Mesothelial cell of epicardium (in vitro differentiated cells): Measurements from ENCODE around the gene ZACN. TPM values are rescaled to one million over a fixed set of nuclear protein-coding genes. Genes with fewer than 3 reads are reported as not detected.

ENCODE experiments used
- DNase-seq, 2 experiments: peaks; one replicate each; pipeline ENCODE4 v3.0.0; 2021; ENCODE audit warnings: low spot score in 2 of 2; ENCODE audit not compliant: unreplicated experiment in 2 of 2
- H3K27ac Mint-ChIP-seq: 2 replicates; pipeline ENCODE4 v1.8.0; 2021; ENCODE audit warnings: mixed read lengths
- H3K27me3 Mint-ChIP-seq: 2 replicates; pipeline ENCODE4 v1.8.0; 2021; ENCODE audit warnings: low read depth, mixed read lengths
- H3K36me3 Mint-ChIP-seq: 2 replicates; pipeline ENCODE4 v1.8.0; 2021; ENCODE audit warnings: mixed read lengths
- H3K4me1 Mint-ChIP-seq: 2 replicates; pipeline ENCODE4 v1.8.0; 2021; ENCODE audit warnings: mixed read lengths
- H3K4me3 Mint-ChIP-seq: 2 replicates; pipeline ENCODE4 v1.8.0; 2021; ENCODE audit warnings: mild to moderate bottlenecking, moderate library complexity, mixed read lengths
- H3K9me3 Mint-ChIP-seq: 2 replicates; pipeline ENCODE4 v1.8.0; 2021; ENCODE audit warnings: mixed read lengths
- CTCF ChIP-seq: fragments of 200-600 bp; sonication (generic); IDR thresholded peaks from one replicate; pipeline ENCODE4 v1.5.0; 2021; ENCODE audit warnings: antibody characterized with exemption; ENCODE audit not compliant: unreplicated experiment
- total RNA-seq: library from RNA; stranded (reverse); gene quantifications from 3 replicates; pipeline ENCODE4 v1.2.1, GENCODE V29; 2021

ZACN gene
- total RNA-seq, 1 donor from 2014 or later = 0.18 TPM

DNA sequence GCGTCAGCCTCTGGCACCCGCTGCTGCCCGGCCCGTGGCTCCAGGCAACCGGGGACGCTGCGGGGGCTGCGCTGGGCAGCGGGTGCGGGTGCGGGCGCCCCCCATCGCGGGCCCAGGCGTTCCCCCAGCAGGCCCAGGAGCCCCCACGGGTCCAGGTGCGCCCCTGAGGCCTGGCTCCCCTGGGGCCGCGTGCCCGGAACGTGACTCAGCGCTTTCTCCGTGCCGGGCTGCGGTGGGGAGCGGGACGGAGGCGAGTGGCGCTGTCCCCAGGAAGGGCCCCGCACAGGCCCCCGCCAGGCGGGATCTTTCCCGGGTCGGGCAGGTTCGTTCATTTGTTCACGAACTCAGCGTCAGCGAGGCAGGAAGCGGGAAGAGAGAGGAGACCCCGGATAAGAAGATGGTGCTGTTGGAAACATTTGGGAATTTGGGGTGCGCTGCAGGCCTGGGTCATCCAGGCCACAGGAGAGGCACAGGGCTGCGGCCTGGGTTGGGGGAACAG, 43.0 kb downstream of the ZACN start:
- peak overlapping the region; percentile 87 for H3K27ac Mint-ChIP-seq
- no peaks in the 10 kb centered on the region for H3K9me3 Mint-ChIP-seq
- H3K4me3 Mint-ChIP-seq = no peak overlapping the region
- DNase-seq = no peak
- peaks cover 14% of the 10 kb centered on the region for H3K4me1 Mint-ChIP-seq
- H3K36me3 Mint-ChIP-seq = no peaks in the 10 kb centered on the region
- TF ChIP-seq CTCF = no peak
- H3K27me3 Mint-ChIP-seq = no peaks in the 10 kb centered on the region

- H3K4me1 Mint-ChIP-seq = peaks cover 17% of the 10 kb centered on the region
- no peak for DNase-seq
- H3K27ac Mint-ChIP-seq = peak overlapping the region; percentile 87
Measured at GRCh38 chr17:76122431-76123190, 43.6 kb downstream of the ZACN start.

DNA sequence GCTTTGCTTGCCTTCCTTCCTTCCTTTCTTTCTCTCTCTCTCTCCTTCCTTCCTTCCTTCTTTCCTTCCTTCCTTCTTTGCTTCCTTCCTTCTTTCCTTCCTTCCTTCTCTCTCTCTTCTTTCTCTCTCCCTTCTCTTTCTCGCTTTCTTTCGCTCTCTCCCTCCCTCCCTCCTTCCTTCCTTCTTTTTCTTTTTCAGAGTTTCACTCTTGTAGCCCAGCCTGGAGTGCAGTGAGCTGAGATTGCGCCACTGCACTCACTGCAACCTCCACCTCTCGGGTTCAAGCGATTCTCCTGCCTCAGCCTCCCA, 44.2 kb downstream of the ZACN start:
- no peak for TF ChIP-seq CTCF

More at GRCh38 chr17:76122431-76123190, 43.6 kb downstream of the ZACN start:
- no peak overlapping the region for H3K4me3 Mint-ChIP-seq
- H3K9me3 Mint-ChIP-seq = no peaks in the 10 kb centered on the region
- TF ChIP-seq CTCF = no peak
- H3K27me3 Mint-ChIP-seq = no peaks in the 10 kb centered on the region
- no peaks in the 10 kb centered on the region for H3K36me3 Mint-ChIP-seq

DNA sequence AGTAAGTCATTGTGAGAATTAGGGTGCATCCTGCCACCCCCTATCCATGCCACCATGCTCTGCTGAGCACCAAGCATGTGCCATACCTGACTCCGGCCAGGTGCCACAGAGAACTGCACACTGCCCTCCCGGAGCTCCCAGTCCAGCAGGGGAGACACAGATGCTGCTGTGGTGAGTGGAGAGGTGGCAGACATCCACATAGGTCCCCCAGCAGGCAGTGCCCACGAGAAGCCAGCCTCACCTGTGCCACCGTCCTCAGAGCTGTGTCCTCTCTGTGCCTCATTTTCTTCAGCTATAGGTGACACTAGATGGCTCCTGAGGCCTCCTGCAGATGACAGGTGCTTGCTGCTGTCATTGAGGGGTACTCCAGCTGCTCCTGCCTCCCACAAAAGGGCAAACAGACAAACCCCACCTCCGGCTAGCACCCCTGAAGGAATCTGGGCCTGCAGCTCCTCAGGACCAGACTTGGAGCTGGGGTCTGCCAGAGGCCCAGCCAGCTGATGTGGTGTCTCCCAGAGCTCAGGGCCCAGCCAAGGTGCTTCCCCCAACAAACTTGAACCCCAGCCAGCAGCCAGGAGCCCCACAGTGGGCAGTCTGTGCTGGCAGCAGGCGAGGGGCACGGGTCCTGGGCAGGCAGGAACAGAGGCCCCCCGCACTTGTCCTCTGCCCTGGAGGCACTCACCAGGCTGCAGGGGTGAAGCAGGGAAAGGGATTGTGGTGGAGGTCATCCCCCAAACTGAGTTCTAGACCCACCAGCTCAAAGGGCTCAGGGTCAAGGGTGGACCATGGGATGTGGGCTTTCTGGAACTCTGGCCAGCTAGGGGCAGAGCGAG, 45.0 kb downstream of the ZACN start:
- peaks cover 17% of the 10 kb centered on the region for H3K4me1 Mint-ChIP-seq
- no peak overlapping the region for H3K27ac Mint-ChIP-seq
- no peak for DNase-seq
- no peaks in the 10 kb centered on the region for H3K27me3 Mint-ChIP-seq
- H3K36me3 Mint-ChIP-seq = no peaks in the 10 kb centered on the region
- H3K9me3 Mint-ChIP-seq = no peaks in the 10 kb centered on the region
- no peak overlapping the region for H3K4me3 Mint-ChIP-seq
- no peak for TF ChIP-seq CTCF

More for the DNA sequence above, 44.2 kb downstream of the ZACN start:
- Mint-ChIP-seq H3K9me3 (no peaks in the 10 kb centered on the region), H3K36me3 (no peaks in the 10 kb centered on the region), H3K4me3 (no peak overlapping the region), H3K27ac (no peak overlapping the region), H3K4me1 (peaks cover 17% of the 10 kb centered on the region), H3K27me3 (no peaks in the 10 kb centered on the region)
- no peak for DNase-seq

DNA sequence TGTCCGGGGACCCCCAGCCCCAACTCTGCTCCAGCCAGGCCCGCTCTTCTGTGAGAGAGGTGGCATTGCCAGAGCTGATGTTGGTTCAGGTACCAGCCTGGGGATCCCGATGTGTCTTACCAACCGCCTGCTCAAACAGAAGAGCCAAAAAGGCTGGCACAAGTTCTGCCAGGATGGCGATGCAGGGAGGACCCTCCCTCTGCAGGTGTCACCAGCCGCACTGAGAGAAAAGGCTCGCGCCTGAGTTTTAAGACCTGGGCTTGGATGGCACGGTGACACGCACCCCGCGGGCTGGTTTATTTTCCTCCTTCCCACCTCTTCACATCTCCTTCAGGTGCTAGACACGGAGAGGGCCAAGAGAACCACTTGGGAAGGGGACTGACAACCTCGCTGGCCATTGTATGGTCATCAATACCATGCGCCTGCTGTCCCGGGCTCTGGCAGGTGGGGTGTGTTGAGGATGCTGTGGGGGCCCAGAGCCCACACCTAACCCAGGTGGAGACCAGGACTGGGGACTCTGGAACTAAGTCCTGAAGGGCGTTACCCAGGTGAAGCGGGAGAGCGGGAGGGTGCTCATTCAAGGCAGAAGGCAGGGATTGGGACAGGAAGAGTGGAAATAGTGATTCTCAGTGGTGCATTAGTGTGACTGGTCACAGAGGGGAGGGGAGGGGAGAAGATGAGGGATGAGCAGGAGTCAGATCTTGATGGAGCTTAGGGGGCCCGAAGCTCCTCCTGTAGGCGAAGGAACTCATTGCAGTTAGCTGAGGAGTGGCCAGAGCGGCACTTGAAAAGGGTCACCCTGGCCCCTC, 45.8 kb downstream of the ZACN start:
- Mint-ChIP-seq H3K36me3 (no peaks in the 10 kb centered on the region), H3K27ac (no peak overlapping the region), H3K27me3 (no peaks in the 10 kb centered on the region), H3K4me1 (peaks cover 17% of the 10 kb centered on the region), H3K4me3 (no peak overlapping the region), H3K9me3 (no peaks in the 10 kb centered on the region)
- no peak for TF ChIP-seq CTCF
- DNase-seq = no peak
